ENCODE results near the gene CPNE5.

The CPNE5 gene

DNA sequence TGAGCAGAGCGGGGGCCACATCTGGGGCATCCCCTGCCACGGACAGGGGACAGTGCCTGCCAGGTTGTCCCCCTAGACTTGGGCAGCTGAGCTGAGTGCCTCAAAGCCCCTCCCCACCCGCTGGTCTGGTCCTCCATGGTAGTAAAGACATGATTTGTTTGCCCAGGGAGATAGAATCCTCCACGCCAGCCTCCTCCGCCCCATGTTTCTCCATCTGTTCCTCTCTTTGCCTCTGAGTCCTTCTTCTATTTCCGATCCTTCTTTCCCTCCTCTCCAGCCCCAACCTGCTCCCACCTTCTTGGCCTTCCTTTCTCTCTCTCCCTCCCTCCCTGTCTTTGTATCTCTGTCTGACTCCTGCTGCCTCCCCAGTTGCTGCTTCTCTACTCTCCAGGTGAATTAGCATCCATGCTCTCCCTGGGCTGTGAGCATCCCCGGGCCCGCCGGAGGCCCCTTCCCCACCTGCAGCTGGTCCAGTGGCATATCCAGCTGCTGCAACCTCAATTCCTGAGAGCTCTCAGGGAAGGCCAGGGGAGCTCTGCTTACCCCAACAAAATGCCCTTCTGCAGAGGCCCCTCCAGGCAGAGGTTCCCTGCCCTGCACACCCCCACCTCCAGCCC is 45.8 kb downstream of the CPNE5 start:
- DNase-seq (ENCODE audit: low read depth) = no peak
- TF ChIP-seq, protein P1, sequence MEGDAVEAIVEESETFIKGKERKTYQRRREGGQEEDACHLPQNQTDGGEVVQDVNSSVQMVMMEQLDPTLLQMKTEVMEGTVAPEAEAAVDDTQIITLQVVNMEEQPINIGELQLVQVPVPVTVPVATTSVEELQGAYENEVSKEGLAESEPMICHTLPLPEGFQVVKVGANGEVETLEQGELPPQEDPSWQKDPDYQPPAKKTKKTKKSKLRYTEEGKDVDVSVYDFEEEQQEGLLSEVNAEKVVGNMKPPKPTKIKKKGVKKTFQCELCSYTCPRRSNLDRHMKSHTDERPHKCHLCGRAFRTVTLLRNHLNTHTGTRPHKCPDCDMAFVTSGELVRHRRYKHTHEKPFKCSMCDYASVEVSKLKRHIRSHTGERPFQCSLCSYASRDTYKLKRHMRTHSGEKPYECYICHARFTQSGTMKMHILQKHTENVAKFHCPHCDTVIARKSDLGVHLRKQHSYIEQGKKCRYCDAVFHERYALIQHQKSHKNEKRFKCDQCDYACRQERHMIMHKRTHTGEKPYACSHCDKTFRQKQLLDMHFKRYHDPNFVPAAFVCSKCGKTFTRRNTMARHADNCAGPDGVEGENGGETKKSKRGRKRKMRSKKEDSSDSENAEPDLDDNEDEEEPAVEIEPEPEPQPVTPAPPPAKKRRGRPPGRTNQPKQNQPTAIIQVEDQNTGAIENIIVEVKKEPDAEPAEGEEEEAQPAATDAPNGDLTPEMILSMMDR (IDR thresholded peaks at IDR 0.05; ENCODE audit: insufficient read depth, low read depth, low read length, missing control alignments) = no peak
- no peak overlapping the region for H3K4me3 ChIP-seq (ENCODE audit: low read depth, low read length)

DNA sequence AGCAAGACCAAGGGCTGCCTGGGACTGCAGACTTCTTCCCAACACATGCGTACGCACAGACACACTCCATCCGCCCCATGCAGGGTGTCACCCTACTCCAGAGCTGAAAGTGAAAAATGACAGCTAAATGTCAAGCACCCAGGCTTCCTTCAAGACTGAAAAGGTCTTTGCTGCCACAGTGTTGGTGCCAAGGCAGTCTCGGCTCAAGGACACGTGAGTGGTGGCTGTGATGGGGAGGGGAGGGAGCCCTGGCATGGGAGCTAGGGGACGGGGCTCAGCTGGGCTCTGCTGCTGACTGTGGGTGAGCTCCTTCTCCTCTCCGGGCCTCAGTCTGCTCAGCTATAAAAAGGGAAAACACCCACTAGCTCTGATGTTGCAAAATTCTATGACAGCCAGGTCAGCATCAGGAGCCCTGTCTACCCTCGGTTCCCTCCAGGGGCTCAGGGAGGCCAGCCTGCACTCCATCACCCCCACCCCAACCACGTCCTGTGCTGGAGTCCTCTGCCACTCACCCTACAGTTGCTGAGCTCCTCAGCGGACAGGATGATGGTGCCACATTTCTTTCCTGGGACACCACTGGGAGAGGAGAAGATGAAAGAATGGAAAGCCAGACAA is 47.6 kb downstream of the CPNE5 start:
- no peak for DNase-seq (ENCODE audit: low read depth)
- TF ChIP-seq, protein P1 (IDR thresholded peaks at IDR 0.05; ENCODE audit: insufficient read depth, low read depth, low read length, missing control alignments) = no peak
- no peak overlapping the region for H3K4me3 ChIP-seq (ENCODE audit: low read depth, low read length)

DNA sequence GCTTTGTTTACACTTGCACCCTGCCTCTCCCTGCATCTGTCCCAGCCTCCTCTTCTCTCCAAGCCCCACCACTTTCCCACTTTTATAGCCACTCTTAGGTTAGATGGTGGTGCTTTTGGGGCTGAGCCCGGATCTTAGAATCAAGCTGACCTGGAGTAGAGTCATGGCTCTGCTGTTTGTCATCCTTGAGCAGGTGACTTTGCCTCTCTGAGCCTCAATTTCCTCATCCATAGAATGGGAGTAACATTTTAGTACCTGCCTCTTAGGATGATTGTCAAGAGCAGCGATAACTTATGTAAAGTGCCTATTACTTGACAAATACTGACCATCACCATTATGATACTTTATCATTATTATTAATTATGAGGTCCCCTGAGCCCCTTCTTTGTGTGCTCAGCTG is 48.2 kb downstream of the CPNE5 start:
- TF ChIP-seq, protein P1 (IDR thresholded peaks at IDR 0.05; ENCODE audit: insufficient read depth, low read depth, low read length, missing control alignments) = no peak
- H3K4me3 ChIP-seq (ENCODE audit: low read depth, low read length) = no peak overlapping the region
- no peak for DNase-seq (ENCODE audit: low read depth)

- TF ChIP-seq, protein P1 (IDR thresholded peaks at IDR 0.05; ENCODE audit: insufficient read depth, low read depth, low read length, missing control alignments) = no peak
- DNase-seq (ENCODE audit: low read depth) = no peak
- H3K4me3 ChIP-seq (ENCODE audit: low read depth, low read length) = no peak overlapping the region
These were observed 50.5 kb downstream of the CPNE5 start for GRCh38 chr6:36788768-36789167.

DNA sequence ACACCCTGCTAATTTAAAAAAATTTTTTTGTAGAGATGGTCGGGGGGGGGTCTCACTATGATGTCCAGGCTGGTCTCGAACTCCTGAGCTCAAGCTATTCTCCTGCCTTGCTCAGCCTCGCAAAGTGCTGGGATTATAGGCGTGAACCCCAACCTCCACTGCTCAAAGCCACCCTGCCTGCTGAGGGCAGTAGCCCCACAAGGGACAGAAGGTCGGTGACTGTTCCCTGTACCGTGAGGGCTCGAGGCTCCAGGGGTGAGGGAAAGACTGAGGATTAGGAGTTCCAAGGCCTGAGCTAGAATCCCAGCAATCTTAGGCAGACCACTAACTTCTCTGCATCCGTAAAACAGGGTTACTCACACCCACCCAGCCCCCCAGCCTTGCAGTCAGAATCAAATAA is 51.1 kb downstream of the CPNE5 start:
- DNase-seq (ENCODE audit: low read depth) = no peak
- TF ChIP-seq, protein P1 (IDR thresholded peaks at IDR 0.05; ENCODE audit: insufficient read depth, low read depth, low read length, missing control alignments) = no peak
- H3K4me3 ChIP-seq (ENCODE audit: low read depth, low read length) = no peak overlapping the region

- TF ChIP-seq, protein P1 (IDR thresholded peaks at IDR 0.05; ENCODE audit: insufficient read depth, low read depth, low read length, missing control alignments) = no peak
- no peak overlapping the region for H3K4me3 ChIP-seq (ENCODE audit: low read depth, low read length)
- DNase-seq (ENCODE audit: low read depth) = no peak
These were observed 52.0 kb downstream of the CPNE5 start for GRCh38 chr6:36787210-36787609.

All from GM12865 (cell line).